ENCODE measurements around the gene MLLT1. TPM values are rescaled to one million over a fixed set of nuclear protein-coding genes. Genes with fewer than 3 reads are reported as not detected.

MLLT1 gene
- total and polyA plus RNA-seq, 2 of the 8 experiments (the other 6 are each of a cell fraction or from before 2014, with no cell fraction given), result 18.8 to 45.1 TPM

GRCh38 chr19:6325614-6326013, 45.8 kb upstream of the MLLT1 start (continued):
- no peak for TF ChIP-seq SRF (IDR thresholded peaks at IDR 0.05; ENCODE audit: low read depth, low read length)
- no peak for TF ChIP-seq TBP (IDR thresholded peaks at IDR 0.05; ENCODE audit: low read depth, low read length)
- TF ChIP-seq YY1 (IDR thresholded peaks at IDR 0.05; ENCODE audit: low read depth, low read length), result no peak
- TF ChIP-seq CBX5 (IDR thresholded peaks at IDR 0.05; ENCODE audit: low read depth, low read length), result no peak
- TF ChIP-seq CEBPB (IDR thresholded peaks at IDR 0.05; ENCODE audit: low read depth, low read length), result no peak
- TF ChIP-seq ZNF274 (IDR thresholded peaks at IDR 0.05; ENCODE audit: borderline replicate concordance, extremely low read depth, low read length), result no peak
- TF ChIP-seq POLR2A (IDR thresholded peaks at IDR 0.05; ENCODE audit: control extremely low read depth in 1 of 2, low read depth in 2 of 2, low read length in 2 of 2), result no peak
